HepG2 (cell line): ENCODE measurements around the gene PTGER4.

ENCODE experiments used
- CTCF ChIP-seq: sonication (generic); formaldehyde crosslinking; IDR thresholded peaks from 2 replicates; pipeline ENCODE4 v1.5.0; 2020; ENCODE audit warnings: mild to moderate bottlenecking, missing genetic modification reagents, moderate library complexity
- EP300 ChIP-seq, 3 experiments: sonication (generic) in 1 of 3; formaldehyde crosslinking in 1 of 3; IDR thresholded peaks; 2 replicates each; pipeline versions ENCODE4 v1.5.1 to v1.6.1; 2011 to 2020; ENCODE audit warnings: low read depth in 2 of 3, low read length in 2 of 3, borderline replicate concordance in 1 of 3, improper control_type of control experiment in 1 of 3, mild to moderate bottlenecking in 1 of 3, missing genetic modification reagents in 1 of 3, moderate library complexity in 1 of 3
- GATAD2A ChIP-seq: IDR thresholded peaks from 2 replicates; pipeline ENCODE4 v1.6.1; 2016
- MTA3 ChIP-seq: sonication (generic); formaldehyde crosslinking; IDR thresholded peaks from 2 replicates; pipeline ENCODE4 v1.4.0; 2020; ENCODE audit warnings: missing genetic modification reagents
- PBX3 ChIP-seq: sonication (generic); formaldehyde crosslinking; IDR thresholded peaks from 2 replicates; pipeline ENCODE4 v1.8.1; 2023; ENCODE audit warnings: missing genetic modification reagents, inconsistent platforms, borderline replicate concordance
- SIN3A ChIP-seq: IDR thresholded peaks from 2 replicates; pipeline ENCODE4 v1.6.1; 2011; ENCODE audit warnings: low read depth, mild to moderate bottlenecking, control low read depth, low read length, borderline replicate concordance
- SMAD9 ChIP-seq: sonication (generic); formaldehyde crosslinking; IDR thresholded peaks from 2 replicates; pipeline ENCODE4 v1.5.1; 2020; ENCODE audit warnings: mild to moderate bottlenecking, missing genetic modification reagents
- SRSF1 ChIP-seq: fragments of 200-400 bp; formaldehyde crosslinking; optimal IDR thresholded peaks from 2 replicates; pipeline ENCODE3; 2017; ENCODE audit warnings: mild to moderate bottlenecking, low read depth, low read length, moderate library complexity
- TEF ChIP-seq: sonication (generic); formaldehyde crosslinking; IDR thresholded peaks from 2 replicates; pipeline ENCODE4 v1.5.0; 2020; ENCODE audit warnings: missing genetic modification reagents
- THAP9 ChIP-seq: sonication (generic); formaldehyde crosslinking; IDR thresholded peaks from 2 replicates; pipeline ENCODE4; 2020; ENCODE audit warnings: missing genetic modification reagents, mild to moderate bottlenecking, borderline replicate concordance
- ZNF83 ChIP-seq: sonication (generic); formaldehyde crosslinking; IDR thresholded peaks from 2 replicates; pipeline ENCODE4 v1.4.0; 2020; ENCODE audit warnings: missing genetic modification reagents, mild to moderate bottlenecking, borderline replicate concordance

GRCh38 chr5:40720069-40720468 is 40.4 kb downstream of the PTGER4 start:
- TF ChIP-seq TEF (CRISPR knock-in tag) (no peak), EP300 (IDR thresholded peaks at IDR 0.05; ENCODE audit: low read depth in 2 of 2, low read length in 2 of 2) (no peak), EP300 (CRISPR knock-in tag; IDR thresholded peaks at IDR 0.05; ENCODE audit: borderline replicate concordance) (no peak), PBX3 (CRISPR knock-in tag) (no peak), ZNF83 (CRISPR knock-in tag) (no peak), MTA3 (CRISPR knock-in tag) (no peak), SIN3A (no peak), SMAD9 (no peak), CTCF (CRISPR knock-in tag) (no peak), THAP9 (no peak), SRSF1 (no peak), GATAD2A (CRISPR knock-in tag) (no peak)
